Lower leg skin (tissue), 4 donors: ENCODE measurements around the gene CNTLN. TPM values are rescaled to one million over a fixed set of nuclear protein-coding genes. Genes with fewer than 3 reads are reported as not detected.
"Not testable (repeated sequence)": the region's sequence is repeated elsewhere in the genome, so short reads cannot be mapped to it uniquely, and the experiment has no call there.

Experiments used
- DNase-seq, 2 donors: peaks; one replicate each; pipeline ENCODE4 v3.0.0-alpha.2; 2019; ENCODE audit warnings: low spot score in 2 of 2
- H3K4me3 ChIP-seq: fragments of 200-600 bp; sonication (generic); 2 replicates; pipeline ENCODE4 v1.5.1; 2017; ENCODE audit warnings: mild to moderate bottlenecking, low read depth; ENCODE audit not compliant: poor library complexity, severe bottlenecking
- POLR2A ChIP-seq, 2 donors: fragments of 450-650 bp; IDR thresholded peaks; one replicate each; pipeline ENCODE4 v1.6.1; 2016 to 2017; ENCODE audit warnings: antibody characterized with exemption in 2 of 2, mild to moderate bottlenecking in 1 of 2, moderate library complexity in 1 of 2
- WGBS, 2 donors: methylation state at CpG; one replicate each; pipeline ENCODE4 v1.1.5; 2018; 5-methylcytosine and 5-hydroxymethylcytosine counted together
- intact Hi-C: fragments of 100-400 bp; cut with DNase I; formaldehyde crosslinking; loops from one replicate; pipeline ENCODE4 v1.15.0; 2023; ENCODE audit warnings: low total_unique reads
- total RNA-seq, 4 donors: library from RNA; depleted of rRNA; stranded (reverse); fragments of >200 nt; gene quantifications; one replicate each; pipeline ENCODE4 v1.1.0, GENCODE V29; 2016
- TF ChIP-seq, protein P1 (sequence below), 3 donors: fragments of 450-650 bp; IDR thresholded peaks; one replicate each; pipeline ENCODE4 v1.5.1; 2016; ENCODE audit warnings: antibody characterized with exemption in 3 of 3, mild to moderate bottlenecking in 3 of 3, moderate library complexity in 2 of 3

Gene CNTLN
- total RNA-seq, 4 donors from 2014 or later = 1.3 to 4.3 (median 3.7) TPM

DNA sequence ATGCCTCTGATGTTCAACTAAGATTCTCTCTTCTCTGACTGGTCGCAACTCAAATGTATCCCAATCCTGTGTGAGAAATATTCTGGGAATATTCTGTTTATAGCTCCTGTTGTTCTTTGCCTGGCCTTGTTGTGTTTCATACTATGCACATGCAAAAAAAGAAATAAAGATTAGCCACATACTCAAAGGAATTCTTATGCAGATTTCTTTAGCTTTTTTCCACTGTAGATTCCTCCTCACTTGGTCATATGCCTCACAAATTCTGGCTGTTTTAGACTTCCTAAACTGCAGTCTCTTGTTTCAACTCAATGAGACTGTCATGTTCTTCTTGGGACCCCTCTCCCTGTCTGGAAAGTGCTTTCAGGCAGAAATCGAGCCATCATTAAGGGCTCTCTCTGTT is 226.5 kb downstream of the CNTLN start:
- DNase-seq = no peak
- intact Hi-C loops = no loop called here
- TF ChIP-seq POLR2A (IDR thresholded peaks at IDR 0.05) = no peak
- TF ChIP-seq, protein P1, sequence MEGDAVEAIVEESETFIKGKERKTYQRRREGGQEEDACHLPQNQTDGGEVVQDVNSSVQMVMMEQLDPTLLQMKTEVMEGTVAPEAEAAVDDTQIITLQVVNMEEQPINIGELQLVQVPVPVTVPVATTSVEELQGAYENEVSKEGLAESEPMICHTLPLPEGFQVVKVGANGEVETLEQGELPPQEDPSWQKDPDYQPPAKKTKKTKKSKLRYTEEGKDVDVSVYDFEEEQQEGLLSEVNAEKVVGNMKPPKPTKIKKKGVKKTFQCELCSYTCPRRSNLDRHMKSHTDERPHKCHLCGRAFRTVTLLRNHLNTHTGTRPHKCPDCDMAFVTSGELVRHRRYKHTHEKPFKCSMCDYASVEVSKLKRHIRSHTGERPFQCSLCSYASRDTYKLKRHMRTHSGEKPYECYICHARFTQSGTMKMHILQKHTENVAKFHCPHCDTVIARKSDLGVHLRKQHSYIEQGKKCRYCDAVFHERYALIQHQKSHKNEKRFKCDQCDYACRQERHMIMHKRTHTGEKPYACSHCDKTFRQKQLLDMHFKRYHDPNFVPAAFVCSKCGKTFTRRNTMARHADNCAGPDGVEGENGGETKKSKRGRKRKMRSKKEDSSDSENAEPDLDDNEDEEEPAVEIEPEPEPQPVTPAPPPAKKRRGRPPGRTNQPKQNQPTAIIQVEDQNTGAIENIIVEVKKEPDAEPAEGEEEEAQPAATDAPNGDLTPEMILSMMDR (IDR thresholded peaks at IDR 0.05) = no peak
- no peak overlapping the region for H3K4me3 ChIP-seq
- WGBS, 2 donors = 83 to 84% methylated on average over 2 of the region's 2 CpGs

DNA sequence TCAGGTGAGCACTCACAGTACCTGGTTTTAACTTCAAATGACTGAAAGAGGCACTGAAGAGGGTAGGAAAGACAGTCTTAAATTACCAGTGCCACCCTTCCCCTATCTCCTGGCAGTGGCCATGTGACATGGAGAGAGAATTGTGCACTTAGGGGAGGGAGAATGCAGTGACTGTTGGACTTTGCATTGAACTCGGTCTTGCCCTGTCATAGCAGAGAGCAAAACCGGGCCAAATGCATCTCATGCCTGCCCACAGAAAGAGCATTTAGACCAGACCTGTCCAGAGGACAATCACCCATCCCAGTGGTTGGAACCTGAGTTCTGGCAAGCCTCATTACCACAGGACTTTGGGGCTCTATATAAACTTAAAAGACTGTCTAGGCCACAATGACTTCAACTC is 232.2 kb downstream of the CNTLN start:
- WGBS, 2 donors = 97 to 100% methylated on average over 2 of the region's 2 CpGs
- TF ChIP-seq, protein P1 (IDR thresholded peaks at IDR 0.05) = no peak
- TF ChIP-seq POLR2A (IDR thresholded peaks at IDR 0.05) = no peak
- intact Hi-C loops = no loop called here
- DNase-seq = no peak
- H3K4me3 ChIP-seq = no peak overlapping the region

DNA sequence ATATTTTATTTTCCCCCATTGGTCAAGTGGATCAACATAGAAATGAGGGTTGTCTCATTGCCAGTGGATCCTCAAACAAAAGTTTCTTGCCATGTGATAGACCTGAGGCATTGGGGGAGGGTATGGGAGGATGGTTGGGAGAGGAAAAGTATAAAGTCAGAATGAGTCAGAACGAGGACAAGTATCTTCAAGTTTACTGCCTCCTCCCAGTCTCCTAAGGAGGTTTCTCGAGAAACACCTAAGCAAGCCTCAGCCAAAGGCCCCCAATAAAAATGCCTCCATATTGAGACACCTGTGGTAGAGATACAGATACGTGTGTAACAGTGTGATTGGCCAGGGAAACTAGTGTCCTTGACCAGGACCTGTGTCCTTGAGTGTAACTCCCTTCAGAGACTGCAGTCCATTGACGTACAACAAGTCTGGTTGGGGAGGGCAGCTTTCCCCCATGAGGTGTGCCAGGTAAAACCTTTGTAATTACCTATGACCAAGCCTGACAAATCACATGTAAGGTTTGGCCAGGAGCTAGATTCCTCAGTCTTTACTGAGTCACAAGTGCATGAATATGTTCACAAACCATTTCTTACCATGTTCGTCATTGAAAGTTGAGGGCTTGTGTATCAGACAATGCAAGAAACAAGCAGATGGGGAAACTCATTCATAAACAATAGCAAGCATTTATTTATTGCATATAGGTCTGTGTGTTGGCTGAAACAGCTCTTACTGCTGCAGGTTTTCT is 245.5 kb downstream of the CNTLN start:
- DNase-seq = no peak
- intact Hi-C loops = loop anchor here (5.0 kb wide), 1 partner anchor 1998 kb away; no protein-coding TSS in a partner anchor
- no peak for TF ChIP-seq POLR2A (IDR thresholded peaks at IDR 0.05)
- TF ChIP-seq, protein P1 (IDR thresholded peaks at IDR 0.05) = no peak
- WGBS, 2 donors = 74 to 80% methylated on average over 5 of the region's 5 CpGs
- H3K4me3 ChIP-seq = no peak overlapping the region

DNA sequence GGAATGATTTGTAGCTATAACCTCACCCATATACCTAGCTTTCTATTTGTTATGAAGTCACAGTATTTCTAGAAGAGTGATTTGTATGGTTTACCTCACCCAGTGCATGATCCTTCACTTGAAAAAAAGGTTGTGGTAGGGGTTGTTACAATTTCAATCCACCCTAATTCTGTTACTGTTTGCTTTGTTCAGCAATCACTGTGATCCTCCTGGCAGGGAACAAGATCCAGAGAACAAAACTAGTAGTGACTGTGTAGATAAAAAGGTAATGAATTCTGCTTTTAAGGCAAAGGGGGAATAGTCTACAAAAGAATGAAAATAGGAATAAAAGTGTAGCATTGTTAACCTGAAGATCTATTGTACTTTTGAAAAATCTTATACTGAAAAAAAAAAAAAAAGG is 252.7 kb downstream of the CNTLN start:
- H3K4me3 ChIP-seq = no peak overlapping the region
- no peak for DNase-seq
- intact Hi-C loops = no loop called here
- no peak for TF ChIP-seq POLR2A (IDR thresholded peaks at IDR 0.05)

DNA sequence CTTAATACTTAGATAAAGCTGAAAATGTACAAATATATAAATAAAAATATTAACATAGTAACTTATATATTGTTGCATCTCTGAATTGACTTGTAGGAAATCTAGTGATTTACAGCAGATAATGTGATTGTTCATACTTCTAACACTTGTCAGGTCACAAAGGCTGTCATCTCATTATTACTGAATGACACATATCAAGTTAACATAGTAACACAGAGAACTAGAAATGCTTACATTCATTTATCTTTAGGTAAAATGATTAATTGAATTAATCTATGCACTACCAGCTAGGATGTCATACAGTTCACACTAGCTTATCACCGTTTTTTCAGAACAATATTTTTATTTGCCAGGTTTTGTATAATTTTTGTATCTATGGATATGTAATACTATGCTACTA is 254.2 kb downstream of the CNTLN start:
- intact Hi-C loops = no loop called here
- H3K4me3 ChIP-seq = no peak overlapping the region
- 50 to 62% methylated on average over 1 of the region's 1 CpG for WGBS, 2 donors
- DNase-seq = no peak
- TF ChIP-seq POLR2A (IDR thresholded peaks at IDR 0.05) = no peak
- TF ChIP-seq, protein P1 (IDR thresholded peaks at IDR 0.05) = no peak

DNA sequence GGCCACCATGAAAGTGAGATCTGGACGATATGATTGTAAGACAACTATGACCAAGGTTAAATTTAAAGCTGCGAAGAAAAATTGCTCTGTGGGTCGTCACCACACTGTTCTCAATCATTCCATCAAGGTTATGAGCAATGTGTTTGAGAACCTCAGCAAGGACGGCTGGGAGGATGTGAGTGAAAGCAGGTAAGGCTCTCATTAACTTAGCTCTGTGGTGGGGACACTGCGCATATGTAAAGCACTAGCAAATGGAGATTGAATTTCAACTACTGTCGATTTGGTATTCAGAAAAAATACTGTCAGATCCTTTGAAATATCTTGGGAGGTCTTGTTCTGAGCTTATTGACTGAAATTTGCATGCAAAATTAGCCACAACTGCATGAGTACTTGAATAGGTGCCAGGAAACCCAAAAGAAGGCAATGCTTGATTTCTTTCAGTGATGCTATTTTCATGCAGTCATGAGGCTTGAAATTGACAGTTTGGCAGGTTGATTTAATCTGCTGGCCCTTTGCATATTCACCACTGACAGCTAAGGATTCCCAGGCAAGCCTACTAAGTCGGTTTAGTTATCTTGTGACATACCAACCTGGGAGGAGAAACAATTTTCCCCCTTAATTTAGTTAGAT is 260.2 kb downstream of the CNTLN start:
- no peak overlapping the region for H3K4me3 ChIP-seq
- 73 to 75% methylated on average over 7 of the region's 7 CpGs for WGBS, 2 donors
- no peak for TF ChIP-seq POLR2A (IDR thresholded peaks at IDR 0.05)
- TF ChIP-seq, protein P1 (IDR thresholded peaks at IDR 0.05) = no peak
- no peak for DNase-seq
- intact Hi-C loops = no loop called here

DNA sequence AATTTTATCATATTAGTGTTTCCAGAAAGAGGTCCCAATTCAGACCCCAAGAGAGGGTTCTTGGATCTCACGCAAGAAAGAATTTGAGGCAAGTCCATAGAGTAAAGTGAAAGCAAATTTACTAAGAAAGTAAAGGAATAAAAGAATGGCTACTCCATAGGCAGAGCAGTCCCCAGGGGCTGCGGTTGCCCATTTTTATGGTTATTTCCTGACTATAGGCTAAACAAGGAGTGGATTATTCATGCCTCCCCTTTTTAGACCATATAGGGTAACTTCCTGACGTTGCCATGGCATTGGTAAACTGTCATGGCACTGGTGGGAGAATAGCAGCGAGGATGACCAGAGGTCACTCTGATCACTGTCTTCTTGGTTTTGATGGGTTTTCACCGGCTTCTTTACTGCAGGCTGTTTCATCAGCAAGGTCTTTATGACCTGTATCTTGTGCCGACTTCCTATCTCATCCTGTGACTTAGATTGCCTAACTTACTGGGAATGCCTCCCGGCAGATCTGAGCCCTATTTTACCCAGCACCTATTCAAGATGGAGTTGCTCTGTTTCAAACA is 262.4 kb downstream of the CNTLN start:
- DNase-seq, intact Hi-C loops, H3K4me3 ChIP-seq: not testable (repeated sequence)
- WGBS, 2 donors = 87 to 90% methylated on average over 7 of the region's 7 CpGs
